IMR-90 (cell line): ENCODE data around the gene TMCO1. TPM values are rescaled to one million over a fixed set of nuclear protein-coding genes. Genes with fewer than 3 reads are reported as not detected.

Source experiments
- ATAC-seq: fragments of 200-7000 bp; cut with Tn5 transposase; 2 replicates; pipeline ENCODE4 v1.9.1; 2020; ENCODE audit warnings: low read depth, mild to moderate bottlenecking, moderate library complexity
- BruUV-seq: library from RNA; stranded (reverse); fragments of 400-500 nt; replicated peaks from 2 replicates; lab custom pipeline; 2021; lab: Mats Ljungman, UMichigan
- CTCF ChIA-PET: fragments of 300-600 bp; formaldehyde crosslinking; extraction: SDS; loops from one replicate; lab custom pipeline; 2021; ENCODE audit warnings: antibody characterized with exemption; lab: Yijun Ruan, JAX
- POLR2A ChIA-PET: fragments of 300-600 bp; sonication (Branson Sonifier 250); formaldehyde crosslinking; loops from one replicate; lab custom pipeline; 2022; ENCODE audit warnings: antibody characterized with exemption; ENCODE audit not compliant: unreplicated experiment; lab: Charles Lee
- DNase-seq: peaks from one replicate; pipeline ENCODE4 v3.0.0; 2013
- H2AFZ ChIP-seq: replicated peaks from 2 replicates; pipeline ENCODE3; 2013; ENCODE audit warnings: low read length, mild to moderate bottlenecking; ENCODE audit not compliant: poor library complexity
- H2AK5ac ChIP-seq: 2 replicates; pipeline ENCODE4 v1.6.1; 2013; ENCODE audit warnings: low read depth, low read length, inconsistent platforms
- H2AK9ac ChIP-seq: replicated peaks from 2 replicates; pipeline ENCODE3; 2013; ENCODE audit warnings: mild to moderate bottlenecking, low read depth, low read length, moderate library complexity; ENCODE audit not compliant: poor library complexity
- H2BK120ac ChIP-seq: 2 replicates; pipeline ENCODE4 v1.6.1; 2013; ENCODE audit warnings: low read depth, low read length, inconsistent platforms
- H2BK15ac ChIP-seq: 3 replicates; pipeline ENCODE4 v1.6.1; 2013; ENCODE audit warnings: low read depth, low read length, inconsistent platforms
- H2BK20ac ChIP-seq: 2 replicates; pipeline ENCODE4 v1.6.1; 2013; ENCODE audit warnings: low read depth, mild to moderate bottlenecking, inconsistent platforms, low read length, moderate library complexity
- H2BK5ac ChIP-seq: 2 replicates; pipeline ENCODE4 v1.6.1; 2013; ENCODE audit warnings: mild to moderate bottlenecking, low read depth, low read length, inconsistent platforms; ENCODE audit not compliant: poor library complexity, severe bottlenecking
- H3K14ac ChIP-seq: replicated peaks from 2 replicates; pipeline ENCODE4 v1.6.1; 2013; ENCODE audit warnings: low read depth, low read length, inconsistent platforms
- H3K18ac ChIP-seq: 2 replicates; pipeline ENCODE4 v1.6.1; 2013; ENCODE audit warnings: low read depth, low read length, control low read depth
- H3K23ac ChIP-seq: 2 replicates; pipeline ENCODE4 v1.6.1; 2013; ENCODE audit warnings: low read depth, low read length, inconsistent platforms
- H3K27ac ChIP-seq: 2 replicates; pipeline ENCODE4 v1.5.1; 2013; ENCODE audit warnings: mild to moderate bottlenecking, control low read depth, low read length; ENCODE audit not compliant: insufficient read depth
- H3K27me3 ChIP-seq: 2 replicates; pipeline ENCODE4 v1.6.1; 2013; ENCODE audit warnings: low read length; ENCODE audit not compliant: control insufficient read depth, insufficient read depth
- H3K36me3 ChIP-seq: 2 replicates; pipeline ENCODE4 v1.6.1; 2013; ENCODE audit warnings: low read length, mixed read lengths; ENCODE audit not compliant: control insufficient read depth, insufficient read depth
- H3K4ac ChIP-seq: 2 replicates; pipeline ENCODE4 v1.6.1; 2013; ENCODE audit warnings: low read depth, low read length, inconsistent platforms
- H3K4me1 ChIP-seq: 2 replicates; pipeline ENCODE4 v1.6.1; 2013; ENCODE audit warnings: low read length, mixed read lengths; ENCODE audit not compliant: control insufficient read depth, insufficient read depth
- H3K4me2 ChIP-seq: 2 replicates; pipeline ENCODE4 v1.6.1; 2013; ENCODE audit warnings: low read depth, mild to moderate bottlenecking, control low read depth, low read length, moderate library complexity
- H3K4me3 ChIP-seq: 2 replicates; pipeline ENCODE4 v1.5.1; 2013; ENCODE audit warnings: low read depth, mild to moderate bottlenecking, control low read depth, low read length, moderate library complexity; ENCODE audit not compliant: insufficient read depth
- H3K56ac ChIP-seq: 2 replicates; pipeline ENCODE4 v1.6.1; 2013; ENCODE audit warnings: low read length, inconsistent platforms; ENCODE audit not compliant: insufficient read depth; ENCODE audit errors: extremely low read depth
- H3K79me1 ChIP-seq, 2 experiments: 2 replicates each; pipeline ENCODE4 v1.6.1; 2013; ENCODE audit warnings: low read length in 2 of 2, inconsistent platforms in 1 of 2, low read depth in 1 of 2
- H3K9ac ChIP-seq: 2 replicates; pipeline ENCODE4 v1.6.1; 2013; ENCODE audit warnings: low read depth, low read length, control low read depth
- H3K9me1 ChIP-seq: 2 replicates; pipeline ENCODE4 v1.6.1; 2013; ENCODE audit warnings: low read length, inconsistent platforms; ENCODE audit not compliant: insufficient read depth
- H3K9me3 ChIP-seq: 2 replicates; pipeline ENCODE4 v1.6.1; 2013; ENCODE audit warnings: low read length; ENCODE audit not compliant: control insufficient read depth, insufficient read depth
- H4K20me1 ChIP-seq: 2 replicates; pipeline ENCODE4 v1.6.1; 2013; ENCODE audit warnings: low read length, inconsistent platforms; ENCODE audit not compliant: insufficient read depth
- H4K5ac ChIP-seq: 2 replicates; pipeline ENCODE4 v1.6.1; 2013; ENCODE audit warnings: mild to moderate bottlenecking, low read depth, low read length, control low read depth
- H4K8ac ChIP-seq, 2 experiments: 2 replicates each; pipeline ENCODE4 v1.6.1; 2013; ENCODE audit warnings: low read depth in 2 of 2, low read length in 2 of 2, control low read depth in 1 of 2, inconsistent platforms in 1 of 2
- H4K91ac ChIP-seq: 2 replicates; pipeline ENCODE4 v1.6.1; 2013; ENCODE audit warnings: low read depth, low read length, inconsistent platforms; ENCODE audit not compliant: insufficient read depth
- CEBPB ChIP-seq: IDR thresholded peaks from 2 replicates; pipeline ENCODE4 v1.6.1; 2012; ENCODE audit warnings: low read depth, low read length, improper control_type of control experiment
- MAFK ChIP-seq: IDR thresholded peaks from 2 replicates; pipeline ENCODE4 v1.6.1; 2012; ENCODE audit warnings: low read depth, low read length, improper control_type of control experiment
- WGBS, 2 experiments: methylation state at CpG; one replicate each; pipeline versions ENCODE4 v1.1.5 to v1.1.7; 2013; ENCODE audit warnings: missing lambda C conversion rate in 2 of 2; ENCODE audit not compliant: insufficient read length in 1 of 2; ENCODE audit errors: extremely low coverage in 2 of 2; 5-methylcytosine and 5-hydroxymethylcytosine counted together
- dilution Hi-C: fragments of 300-500 bp; cut with HindIII; formaldehyde crosslinking; loops from one replicate; pipeline ENCODE4 v1.14.3; 2018; ENCODE audit warnings: low sequenced_read_pairs; ENCODE audit not compliant: unreplicated experiment
- in situ Hi-C: fragments of 300-500 bp; cut with MboI; formaldehyde crosslinking; loops from 3 replicates; pipeline ENCODE4 v1.14.3; 2019; ENCODE audit warnings: low sequenced_read_pairs, inconsistent platforms, mixed read lengths
- intact Hi-C: fragments of 100-400 bp; cut with micrococcal nuclease; formaldehyde crosslinking; loops from 2 replicates; pipeline ENCODE4 v1.10.0; 2022
- polyA plus RNA-seq, 3 experiments: library from polyadenylated mRNA; depleted of rRNA; stranded (reverse); fragments of >200 nt; gene quantifications; 2 replicates each; pipeline ENCODE4 v1.2.3, GENCODE V29; 2012; ENCODE audit warnings: low replicate concordance in 1 of 3
- total RNA-seq: library from RNA; depleted of rRNA; stranded (reverse); fragments of >200 nt; gene quantifications from 2 replicates; pipeline ENCODE4 v1.2.3, GENCODE V29; 2012
- TF ChIP-seq, protein P1 (sequence below): conservative IDR thresholded peaks from 2 replicates; pipeline ENCODE4 v1.5.1; 2012; ENCODE audit warnings: mild to moderate bottlenecking, low read depth, low read length, improper control_type of control experiment

Gene TMCO1
- total and polyA plus RNA-seq, 2 of the 4 experiments (the other 2 are of a cell fraction) = 86.4 to 113 TPM

DNA sequence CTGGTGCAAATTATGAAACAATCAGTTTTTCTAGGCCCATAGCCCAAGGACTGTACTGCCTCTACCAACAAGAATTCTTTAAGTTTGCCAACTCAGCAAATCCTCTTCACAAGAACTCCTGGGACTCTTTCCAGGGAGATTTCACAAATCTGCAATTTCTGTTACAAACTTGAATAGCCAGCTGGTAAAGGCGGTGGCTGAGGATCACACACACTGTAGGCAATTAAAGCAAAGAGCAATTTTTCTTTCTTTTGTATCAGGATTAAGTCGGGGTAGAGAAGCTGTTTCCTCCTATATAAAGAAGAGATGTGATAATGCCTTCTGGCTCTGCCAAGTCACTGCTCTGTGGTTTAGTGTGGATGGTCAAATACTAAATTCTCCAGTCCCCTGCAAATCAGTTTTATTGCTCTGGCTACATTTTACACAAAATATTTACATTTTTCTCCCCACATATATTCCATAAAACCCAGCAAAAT, 72.0 kb downstream of the TMCO1 start:
- Histone ChIP-seq H3K14ac (0 out of 2 replicates have a peak overlapping the region, but pooled peaks have one; percentile 10), H2BK15ac (no peak overlapping the region), H4K20me1 (no peaks in the 10 kb centered on the region), H4K8ac (no peak overlapping the region), H3K27me3 (no peaks in the 10 kb centered on the region), H3K23ac (0 out of 2 replicates have a peak overlapping the region, but pooled peaks have one; percentile 25), H3K9ac (no peak overlapping the region), H3K56ac (no peak overlapping the region), H3K18ac (no peak overlapping the region), H3K27ac (no peak overlapping the region), H3K4me2 (peak overlapping the region; percentile 86), H2AFZ (no peak overlapping the region), H3K36me3 (no peaks in the 10 kb centered on the region), H3K4ac (no peak overlapping the region; the same call in 1 of the 2 replicates), H2BK120ac (no peak overlapping the region), H3K4me3 (no peak overlapping the region), H2AK9ac (no peak overlapping the region), H3K9me1 (no peaks in the 10 kb centered on the region), H4K91ac (no peak overlapping the region), H3K79me1 (peaks cover 2 to 27% of the 10 kb centered on the region in 2 experiments; a peak in 3 of 4 replicates), H2AK5ac (no peak overlapping the region), H3K4me1 (no peaks in the 10 kb centered on the region), H2BK20ac (no peak overlapping the region), H2BK5ac (peak overlapping the region; percentile 73), H4K5ac (no peak overlapping the region), H3K9me3 (no peaks in the 10 kb centered on the region)
- dilution Hi-C loops (no loop called here), in situ Hi-C loops (no loop called here), intact Hi-C loops (no loop called here)
- WGBS, 2 experiments = no CpG with 5 or more reads among the region's 2 CpGs
- DNase-seq (peak; percentile 89), ATAC-seq (peak; percentile 8)
- BruUV-seq = no TSS peak
- POLR2A ChIA-PET = no interaction called here
- CTCF ChIA-PET = no interaction called here
- TF ChIP-seq MAFK = peak; percentile 100
- TF ChIP-seq, protein P1, sequence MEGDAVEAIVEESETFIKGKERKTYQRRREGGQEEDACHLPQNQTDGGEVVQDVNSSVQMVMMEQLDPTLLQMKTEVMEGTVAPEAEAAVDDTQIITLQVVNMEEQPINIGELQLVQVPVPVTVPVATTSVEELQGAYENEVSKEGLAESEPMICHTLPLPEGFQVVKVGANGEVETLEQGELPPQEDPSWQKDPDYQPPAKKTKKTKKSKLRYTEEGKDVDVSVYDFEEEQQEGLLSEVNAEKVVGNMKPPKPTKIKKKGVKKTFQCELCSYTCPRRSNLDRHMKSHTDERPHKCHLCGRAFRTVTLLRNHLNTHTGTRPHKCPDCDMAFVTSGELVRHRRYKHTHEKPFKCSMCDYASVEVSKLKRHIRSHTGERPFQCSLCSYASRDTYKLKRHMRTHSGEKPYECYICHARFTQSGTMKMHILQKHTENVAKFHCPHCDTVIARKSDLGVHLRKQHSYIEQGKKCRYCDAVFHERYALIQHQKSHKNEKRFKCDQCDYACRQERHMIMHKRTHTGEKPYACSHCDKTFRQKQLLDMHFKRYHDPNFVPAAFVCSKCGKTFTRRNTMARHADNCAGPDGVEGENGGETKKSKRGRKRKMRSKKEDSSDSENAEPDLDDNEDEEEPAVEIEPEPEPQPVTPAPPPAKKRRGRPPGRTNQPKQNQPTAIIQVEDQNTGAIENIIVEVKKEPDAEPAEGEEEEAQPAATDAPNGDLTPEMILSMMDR = no peak
- peak; percentile 32; the same call in 1 of the 2 replicates for TF ChIP-seq CEBPB
